AG04450 (cell line): ENCODE data around the gene SPATS2L. TPM values are rescaled to one million over a fixed set of nuclear protein-coding genes. Genes with fewer than 3 reads are reported as not detected.

ENCODE experiments used
- CTCF ChIA-PET: fragments of 300-600, 350-600 bp; formaldehyde crosslinking; extraction: SDS; loops from one replicate; lab custom pipeline; 2022; ENCODE audit warnings: antibody characterized with exemption, inconsistent platforms; lab: Charles Lee
- POLR2A ChIA-PET: fragments of 350-600 bp; formaldehyde crosslinking; extraction: SDS; loops from one replicate; lab custom pipeline; 2021; ENCODE audit warnings: antibody characterized with exemption, inconsistent platforms; lab: Yijun Ruan, JAX
- DNase-seq: peaks from one replicate; pipeline ENCODE4 v3.0.0-alpha.2; 2011; ENCODE audit warnings: low read depth, low spot score
- H3K27ac ChIP-seq: one replicate; pipeline ENCODE4 v1.5.1; 2012; ENCODE audit warnings: low read depth, low read length, control low read depth
- H3K27me3 ChIP-seq: one replicate; pipeline ENCODE4 v1.6.0; 2012; ENCODE audit warnings: low read length; ENCODE audit not compliant: control insufficient read depth, insufficient read depth
- H3K4me3 ChIP-seq: 2 replicates; pipeline ENCODE4 v1.5.1; 2011; ENCODE audit warnings: mild to moderate bottlenecking, low read depth, low read length, control low read depth
- H3K9me3 ChIP-seq: 2 replicates; pipeline ENCODE4 v1.5.1; 2012; ENCODE audit warnings: low read length; ENCODE audit not compliant: control insufficient read depth, insufficient read depth
- CTCF ChIP-seq: IDR thresholded peaks from 2 replicates; pipeline ENCODE4 v1.5.1; 2011; ENCODE audit warnings: low read depth, low read length, control low read depth, inconsistent platforms
- polyA plus RNA-seq: library from polyadenylated mRNA; depleted of rRNA; stranded (reverse); fragments of >200 nt; gene quantifications from 2 replicates; pipeline ENCODE4 v1.2.3, GENCODE V29; 2011

SPATS2L gene
- polyA plus RNA-seq, 1 experiment: 361 TPM

- ChIA-PET POLR2A (interaction anchor here (0.6 kb wide), 1 partner anchor 85 kb away, joined by 6 read pairs; no protein-coding TSS in a partner anchor), CTCF (no interaction called here)
- TF ChIP-seq CTCF: no peak
- no peaks in the 10 kb centered on the region; the same call in 1 of the 2 replicates for H3K9me3 ChIP-seq
- DNase-seq: no peak
- no peaks in the 10 kb centered on the region for H3K27me3 ChIP-seq
- H3K4me3 ChIP-seq: no peak overlapping the region
- no peak overlapping the region for H3K27ac ChIP-seq
These were observed 22.9 kb downstream of the SPATS2L start for GRCh38 chr2:200329384-200329783.

GRCh38 chr2:200329798-200330197 is 23.3 kb downstream of the SPATS2L start:
- TF ChIP-seq CTCF: no peak
- H3K27me3 ChIP-seq: no peaks in the 10 kb centered on the region
- no peaks in the 10 kb centered on the region; the same call in 1 of the 2 replicates for H3K9me3 ChIP-seq
- DNase-seq: no peak
- ChIA-PET POLR2A (interaction anchor here (0.6 kb wide), 1 partner anchor 86 kb away, joined by 6 read pairs; no protein-coding TSS in a partner anchor), CTCF (no interaction called here)
- no peak overlapping the region for H3K4me3 ChIP-seq
- H3K27ac ChIP-seq: no peak overlapping the region

GRCh38 chr2:200330351-200331060 is 24.0 kb downstream of the SPATS2L start:
- no peak overlapping the region for H3K4me3 ChIP-seq
- no peak overlapping the region for H3K27ac ChIP-seq
- ChIA-PET CTCF (no interaction called here), POLR2A (no interaction called here)
- no peak for TF ChIP-seq CTCF
- no peak for DNase-seq
- no peaks in the 10 kb centered on the region; the same call in 1 of the 2 replicates for H3K9me3 ChIP-seq
- no peaks in the 10 kb centered on the region for H3K27me3 ChIP-seq

GRCh38 chr2:200331061-200331400 is 24.5 kb downstream of the SPATS2L start:
- POLR2A ChIA-PET: no interaction called here
- no peak overlapping the region for H3K27ac ChIP-seq
- CTCF ChIA-PET: no interaction called here
- H3K27me3 ChIP-seq: no peaks in the 10 kb centered on the region
- no peak for TF ChIP-seq CTCF
- H3K4me3 ChIP-seq: no peak overlapping the region
- no peak for DNase-seq
- no peaks in the 10 kb centered on the region; the same call in 1 of the 2 replicates for H3K9me3 ChIP-seq

- no peak overlapping the region for H3K27ac ChIP-seq
- ChIA-PET POLR2A (no interaction called here), CTCF (no interaction called here)
- no peak overlapping the region for H3K4me3 ChIP-seq
- H3K9me3 ChIP-seq: no peaks in the 10 kb centered on the region; the same call in 1 of the 2 replicates
- DNase-seq: no peak
- TF ChIP-seq CTCF: no peak
- H3K27me3 ChIP-seq: no peaks in the 10 kb centered on the region
These were observed 29.2 kb downstream of the SPATS2L start for GRCh38 chr2:200335657-200336056.
